GM13977 (cell line): ENCODE results near the gene LRP3.

Experiments used
- DNase-seq: peaks from one replicate; pipeline ENCODE4 v3.0.0; 2012; ENCODE audit warnings: low spot score
- in situ Hi-C: fragments of 300-500 bp; cut with MboI; formaldehyde crosslinking; loops from one replicate; pipeline ENCODE4 v1.12.0; 2022; ENCODE audit warnings: low sequenced_read_pairs, low pct_unique_long_range_greater_than_20kb, mixed read lengths, inconsistent platforms; ENCODE audit not compliant: unreplicated experiment
- TF ChIP-seq, protein P1 (sequence below): IDR thresholded peaks from 2 replicates; pipeline ENCODE4 v1.5.1; 2012; ENCODE audit warnings: mild to moderate bottlenecking, control low read depth; ENCODE audit not compliant: insufficient read depth; ENCODE audit errors: extremely low read depth, missing control alignments

LRP3 gene

GRCh38 chr19:33249740-33250366 lies 55.7 kb downstream of the LRP3 start:
- no peak for DNase-seq
- TF ChIP-seq, protein P1, sequence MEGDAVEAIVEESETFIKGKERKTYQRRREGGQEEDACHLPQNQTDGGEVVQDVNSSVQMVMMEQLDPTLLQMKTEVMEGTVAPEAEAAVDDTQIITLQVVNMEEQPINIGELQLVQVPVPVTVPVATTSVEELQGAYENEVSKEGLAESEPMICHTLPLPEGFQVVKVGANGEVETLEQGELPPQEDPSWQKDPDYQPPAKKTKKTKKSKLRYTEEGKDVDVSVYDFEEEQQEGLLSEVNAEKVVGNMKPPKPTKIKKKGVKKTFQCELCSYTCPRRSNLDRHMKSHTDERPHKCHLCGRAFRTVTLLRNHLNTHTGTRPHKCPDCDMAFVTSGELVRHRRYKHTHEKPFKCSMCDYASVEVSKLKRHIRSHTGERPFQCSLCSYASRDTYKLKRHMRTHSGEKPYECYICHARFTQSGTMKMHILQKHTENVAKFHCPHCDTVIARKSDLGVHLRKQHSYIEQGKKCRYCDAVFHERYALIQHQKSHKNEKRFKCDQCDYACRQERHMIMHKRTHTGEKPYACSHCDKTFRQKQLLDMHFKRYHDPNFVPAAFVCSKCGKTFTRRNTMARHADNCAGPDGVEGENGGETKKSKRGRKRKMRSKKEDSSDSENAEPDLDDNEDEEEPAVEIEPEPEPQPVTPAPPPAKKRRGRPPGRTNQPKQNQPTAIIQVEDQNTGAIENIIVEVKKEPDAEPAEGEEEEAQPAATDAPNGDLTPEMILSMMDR = no peak
- in situ Hi-C loops = no loop called here

DNA sequence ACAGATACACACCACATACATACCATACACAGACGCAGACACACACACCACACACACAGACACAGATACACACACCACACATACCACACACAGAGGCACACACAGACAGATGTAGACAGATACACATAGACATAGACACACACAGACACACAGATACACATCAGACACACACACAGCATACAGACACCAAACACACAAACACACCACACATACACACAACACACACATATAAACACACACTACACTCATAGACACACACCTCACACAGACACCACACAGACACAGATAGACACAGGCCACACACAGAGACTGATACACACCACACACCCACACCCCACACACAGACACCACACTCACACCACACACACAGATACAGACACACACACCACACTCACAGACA lies 56.4 kb downstream of the LRP3 start:
- in situ Hi-C loops = no loop called here
- TF ChIP-seq, protein P1 = no peak
- DNase-seq = no peak

- TF ChIP-seq, protein P1 = no peak
- no peak for DNase-seq
- in situ Hi-C loops = no loop called here
Observed at GRCh38 chr19:33251076-33251475, 56.9 kb downstream of the LRP3 start.

DNA sequence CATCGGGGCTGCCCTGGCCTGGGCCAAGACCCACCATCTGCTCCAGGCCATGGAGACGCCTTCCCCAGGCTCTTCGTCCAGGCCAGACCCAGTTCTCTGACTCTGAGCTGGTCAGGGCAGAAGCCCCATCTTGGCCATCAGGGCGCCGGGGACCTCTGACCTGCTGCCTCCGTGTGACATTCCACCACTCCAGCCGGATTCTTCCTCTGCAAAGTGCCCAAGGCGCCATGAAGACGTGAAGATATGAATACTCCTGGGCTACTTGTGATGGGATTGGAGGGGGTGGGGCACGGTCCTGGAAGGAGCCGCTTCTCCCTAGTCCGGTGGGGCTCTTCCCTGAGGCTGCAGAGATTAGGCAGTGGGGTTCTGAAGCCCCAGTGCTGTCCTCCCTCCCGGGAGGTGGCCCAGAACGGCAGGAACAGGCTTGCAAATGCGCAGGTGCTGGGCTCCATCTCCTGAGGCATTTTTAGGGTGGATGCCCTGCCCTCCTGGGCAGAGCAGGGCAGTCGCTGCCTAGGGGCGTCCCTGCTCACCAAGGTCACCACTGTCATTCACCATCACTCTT lies 57.5 kb downstream of the LRP3 start:
- TF ChIP-seq, protein P1 = no peak
- in situ Hi-C loops = no loop called here
- no peak for DNase-seq

GRCh38 chr19:33252418-33252962 lies 58.4 kb downstream of the LRP3 start:
- DNase-seq = no peak
- in situ Hi-C loops = no loop called here
- TF ChIP-seq, protein P1 = no peak

GRCh38 chr19:33252971-33253370 lies 58.8 kb downstream of the LRP3 start:
- in situ Hi-C loops = no loop called here
- TF ChIP-seq, protein P1 = no peak
- no peak for DNase-seq
